ENCODE results near the gene ARHGEF3.

The ARHGEF3 gene

GRCh38 chr3:56801662-56802377 lies at the start of gene ARHGEF3:
ARHGEF3 (minus strand) TSS chr3:56801949; CDS start chr3:56801798, 151 bp downstream.
- DNase-seq (ENCODE audit: low read depth in 2 of 2, low spot score in 1 of 2): peak; percentile 67 to 77

- no peak for DNase-seq (ENCODE audit: low read depth in 2 of 2, low spot score in 1 of 2)
Observed at GRCh38 chr3:56849698-56850097, 47.9 kb upstream of the ARHGEF3 start.

- DNase-seq (ENCODE audit: low read depth in 2 of 2, low spot score in 1 of 2): no peak
Observed at GRCh38 chr3:56845505-56845904, 43.8 kb upstream of the ARHGEF3 start.

- DNase-seq (ENCODE audit: low read depth in 2 of 2, low spot score in 1 of 2): no peak
Observed at GRCh38 chr3:56844536-56844935, 42.8 kb upstream of the ARHGEF3 start.

GRCh38 chr3:56839784-56840715 lies 38.3 kb upstream of the ARHGEF3 start:
- no peak for DNase-seq (ENCODE audit: low read depth in 2 of 2, low spot score in 1 of 2)

- no peak for DNase-seq (ENCODE audit: low read depth in 2 of 2, low spot score in 1 of 2)
Observed at GRCh38 chr3:56838448-56838847, 36.7 kb upstream of the ARHGEF3 start.

GRCh38 chr3:56837196-56837955 lies 35.6 kb upstream of the ARHGEF3 start:
- no peak for DNase-seq (ENCODE audit: low read depth in 2 of 2, low spot score in 1 of 2)

- no peak for DNase-seq (ENCODE audit: low read depth in 2 of 2, low spot score in 1 of 2)
Observed at GRCh38 chr3:56836276-56837163, 34.8 kb upstream of the ARHGEF3 start.

GRCh38 chr3:56835650-56836227 lies 34.0 kb upstream of the ARHGEF3 start:
- DNase-seq (ENCODE audit: low read depth in 2 of 2, low spot score in 1 of 2): no peak

- no peak for DNase-seq (ENCODE audit: low read depth in 2 of 2, low spot score in 1 of 2)
Observed at GRCh38 chr3:56833536-56833935, 31.8 kb upstream of the ARHGEF3 start.

GRCh38 chr3:56833022-56833421 lies 31.3 kb upstream of the ARHGEF3 start:
- DNase-seq (ENCODE audit: low read depth in 2 of 2, low spot score in 1 of 2): no peak

GRCh38 chr3:56831572-56831971 lies 29.8 kb upstream of the ARHGEF3 start:
- no peak for DNase-seq (ENCODE audit: low read depth in 2 of 2, low spot score in 1 of 2)

GRCh38 chr3:56830884-56831283 lies 29.1 kb upstream of the ARHGEF3 start:
- DNase-seq (ENCODE audit: low read depth in 2 of 2, low spot score in 1 of 2): no peak

- DNase-seq (ENCODE audit: low read depth in 2 of 2, low spot score in 1 of 2): no peak
Observed at GRCh38 chr3:56829533-56829932, 27.8 kb upstream of the ARHGEF3 start.

GRCh38 chr3:56826831-56827722 lies 25.3 kb upstream of the ARHGEF3 start:
- no peak for DNase-seq (ENCODE audit: low read depth in 2 of 2, low spot score in 1 of 2)

- no peak for DNase-seq (ENCODE audit: low read depth in 2 of 2, low spot score in 1 of 2)
Observed at GRCh38 chr3:56825567-56826438, 24.1 kb upstream of the ARHGEF3 start.

GRCh38 chr3:56823984-56824703 lies 22.4 kb upstream of the ARHGEF3 start:
- DNase-seq (ENCODE audit: low read depth in 2 of 2, low spot score in 1 of 2): no peak
